ENCODE data around the gene STX2. TPM values are rescaled to one million over a fixed set of nuclear protein-coding genes. Genes with fewer than 3 reads are reported as not detected.

STX2 gene
- polyA plus RNA-seq, 1 donor (not counting 4 experiments of a cell fraction or from before 2014, with no cell fraction given), result 24.1 TPM

DNA sequence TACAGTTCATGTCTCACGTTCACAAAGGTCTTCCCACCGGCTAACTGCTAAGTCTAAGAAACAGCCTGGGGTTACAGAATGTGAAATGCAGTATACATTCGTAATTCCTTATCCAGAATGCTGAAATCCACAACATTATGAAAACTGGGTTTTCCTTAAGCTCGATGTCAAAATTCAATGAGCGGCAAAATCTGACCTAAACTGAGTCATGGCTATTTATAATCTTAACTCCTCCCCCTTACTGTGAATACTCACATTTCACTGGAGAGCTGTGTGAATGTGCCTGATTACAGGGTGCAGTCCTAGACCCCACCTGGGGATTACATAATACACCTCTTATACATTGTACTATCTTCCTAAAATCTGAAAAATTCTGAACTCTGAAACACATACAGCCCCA, 35.3 kb downstream of the STX2 start:
- H3K9me1 ChIP-seq (ENCODE audit: control insufficient read depth, extremely low read depth, insufficient read depth, low read length), result no peaks in the 10 kb centered on the region
- no peaks in the 10 kb centered on the region for H4K20me1 ChIP-seq (ENCODE audit: control insufficient read depth, extremely low read depth, insufficient read depth, low read length)
- FAIRE-seq (no peak), DNase-seq (ENCODE audit: low read depth, low spot score) (no peak)
- H3K9ac ChIP-seq (ENCODE audit: control insufficient read depth, extremely low read depth, insufficient read depth, low read length), result no peak overlapping the region
- H3K79me2 ChIP-seq (ENCODE audit: control insufficient read depth, insufficient read depth, low read length), result no peaks in the 10 kb centered on the region
- no peak overlapping the region for H3K27ac ChIP-seq (ENCODE audit: control insufficient read depth, insufficient read depth, low read length)
- no peak overlapping the region for H3K4me3 ChIP-seq (ENCODE audit: control insufficient read depth in 2 of 3, extremely low read depth in 1 of 3, insufficient read depth in 2 of 3, low read depth in 1 of 3, low read length in 3 of 3)
- dilution Hi-C loops (cut with MboI; ENCODE audit: extremely low pct_ligation_motif_present, low sequenced_read_pairs), result no loop called here
- H3K27me3 ChIP-seq (ENCODE audit: control insufficient read depth, extremely low read depth, insufficient read depth, low read length), result no peaks in the 10 kb centered on the region
- no peak overlapping the region for H3K4me2 ChIP-seq (ENCODE audit: control insufficient read depth, extremely low read depth, insufficient read depth, low read depth, low read length)
- peaks cover 20% of the 10 kb centered on the region for H3K4me1 ChIP-seq (ENCODE audit: control insufficient read depth, extremely low read depth, insufficient read depth, low read length)
- peaks cover 13 to 30% of the 10 kb centered on the region in 2 experiments for H3K36me3 ChIP-seq (ENCODE audit: control insufficient read depth in 2 of 2, extremely low read depth in 1 of 2, insufficient read depth in 2 of 2, low read length in 2 of 2)
- no peak overlapping the region for H2AFZ ChIP-seq (ENCODE audit: control insufficient read depth, low read length)
- TF ChIP-seq, protein P1, sequence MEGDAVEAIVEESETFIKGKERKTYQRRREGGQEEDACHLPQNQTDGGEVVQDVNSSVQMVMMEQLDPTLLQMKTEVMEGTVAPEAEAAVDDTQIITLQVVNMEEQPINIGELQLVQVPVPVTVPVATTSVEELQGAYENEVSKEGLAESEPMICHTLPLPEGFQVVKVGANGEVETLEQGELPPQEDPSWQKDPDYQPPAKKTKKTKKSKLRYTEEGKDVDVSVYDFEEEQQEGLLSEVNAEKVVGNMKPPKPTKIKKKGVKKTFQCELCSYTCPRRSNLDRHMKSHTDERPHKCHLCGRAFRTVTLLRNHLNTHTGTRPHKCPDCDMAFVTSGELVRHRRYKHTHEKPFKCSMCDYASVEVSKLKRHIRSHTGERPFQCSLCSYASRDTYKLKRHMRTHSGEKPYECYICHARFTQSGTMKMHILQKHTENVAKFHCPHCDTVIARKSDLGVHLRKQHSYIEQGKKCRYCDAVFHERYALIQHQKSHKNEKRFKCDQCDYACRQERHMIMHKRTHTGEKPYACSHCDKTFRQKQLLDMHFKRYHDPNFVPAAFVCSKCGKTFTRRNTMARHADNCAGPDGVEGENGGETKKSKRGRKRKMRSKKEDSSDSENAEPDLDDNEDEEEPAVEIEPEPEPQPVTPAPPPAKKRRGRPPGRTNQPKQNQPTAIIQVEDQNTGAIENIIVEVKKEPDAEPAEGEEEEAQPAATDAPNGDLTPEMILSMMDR (optimal IDR thresholded peaks at IDR 0.05 in 1 of 3, IDR thresholded peaks at IDR 0.05 in 1 of 3, conservative IDR thresholded peaks at IDR 0.05 in 1 of 3; ENCODE audit: extremely low read depth in 1 of 3, insufficient read depth in 2 of 3, low read length in 3 of 3), result no peak
- TF ChIP-seq EZH2 (IDR thresholded peaks at IDR 0.05; ENCODE audit: low read length), result no peak
- H3K9me3 ChIP-seq (ENCODE audit: control insufficient read depth, low read depth, low read length), result no peaks in the 10 kb centered on the region

DNA sequence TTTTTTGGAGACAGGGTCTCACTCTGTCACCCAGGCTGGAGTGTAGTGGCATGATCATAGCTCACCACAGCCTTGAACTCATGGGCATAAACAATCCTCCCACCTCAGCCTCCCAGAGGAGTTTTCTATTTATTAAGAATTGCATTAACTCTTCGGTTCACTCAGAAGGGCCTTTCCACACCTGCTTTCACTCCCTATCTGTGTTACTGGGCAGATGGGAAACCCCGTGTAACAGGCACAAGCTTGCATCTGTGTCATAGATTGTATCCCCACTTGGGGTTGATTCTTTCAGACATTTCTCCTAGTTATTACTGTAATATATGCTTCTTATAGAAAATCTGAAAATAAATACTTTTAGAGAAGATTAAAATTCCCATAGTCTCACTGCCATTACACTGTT, 38.7 kb downstream of the STX2 start:
- peaks cover 23% of the 10 kb centered on the region for H3K4me1 ChIP-seq (ENCODE audit: control insufficient read depth, extremely low read depth, insufficient read depth, low read length)
- no peak overlapping the region for H2AFZ ChIP-seq (ENCODE audit: control insufficient read depth, low read length)
- no peaks in the 10 kb centered on the region for H3K9me1 ChIP-seq (ENCODE audit: control insufficient read depth, extremely low read depth, insufficient read depth, low read length)
- DNase-seq (ENCODE audit: low read depth, low spot score) (no peak), FAIRE-seq (no peak)
- H3K27me3 ChIP-seq (ENCODE audit: control insufficient read depth, extremely low read depth, insufficient read depth, low read length), result no peaks in the 10 kb centered on the region
- no peaks in the 10 kb centered on the region for H3K9me3 ChIP-seq (ENCODE audit: control insufficient read depth, low read depth, low read length)
- dilution Hi-C loops (cut with MboI; ENCODE audit: extremely low pct_ligation_motif_present, low sequenced_read_pairs), result no loop called here
- H3K27ac ChIP-seq (ENCODE audit: control insufficient read depth, insufficient read depth, low read length), result no peak overlapping the region
- H3K36me3 ChIP-seq (ENCODE audit: control insufficient read depth in 2 of 2, extremely low read depth in 1 of 2, insufficient read depth in 2 of 2, low read length in 2 of 2), result peaks cover 7 to 22% of the 10 kb centered on the region in 2 experiments
- no peak overlapping the region for H3K4me2 ChIP-seq (ENCODE audit: control insufficient read depth, extremely low read depth, insufficient read depth, low read depth, low read length)
- no peak overlapping the region for H3K9ac ChIP-seq (ENCODE audit: control insufficient read depth, extremely low read depth, insufficient read depth, low read length)
- H3K79me2 ChIP-seq (ENCODE audit: control insufficient read depth, insufficient read depth, low read length), result no peaks in the 10 kb centered on the region
- H3K4me3 ChIP-seq (ENCODE audit: control insufficient read depth in 2 of 3, extremely low read depth in 1 of 3, insufficient read depth in 2 of 3, low read depth in 1 of 3, low read length in 3 of 3), result no peak overlapping the region
- no peak for TF ChIP-seq EZH2 (IDR thresholded peaks at IDR 0.05; ENCODE audit: low read length)
- TF ChIP-seq, protein P1 (optimal IDR thresholded peaks at IDR 0.05 in 1 of 3, IDR thresholded peaks at IDR 0.05 in 1 of 3, conservative IDR thresholded peaks at IDR 0.05 in 1 of 3; ENCODE audit: extremely low read depth in 1 of 3, insufficient read depth in 2 of 3, low read length in 3 of 3), result no peak
- no peaks in the 10 kb centered on the region for H4K20me1 ChIP-seq (ENCODE audit: control insufficient read depth, extremely low read depth, insufficient read depth, low read length)
